ELF-1 (cell line): ENCODE measurements around the gene POU2AF2.
"Not testable (repeated sequence)": the region's sequence is repeated elsewhere in the genome, so short reads cannot be mapped to it uniquely, and the experiment has no call there.

Experiments used
- DNase-seq: peaks from one replicate; pipeline ENCODE4 v3.0.0-alpha.2; 2016; ENCODE audit warnings: low read depth, low spot score

POU2AF2 gene

DNA sequence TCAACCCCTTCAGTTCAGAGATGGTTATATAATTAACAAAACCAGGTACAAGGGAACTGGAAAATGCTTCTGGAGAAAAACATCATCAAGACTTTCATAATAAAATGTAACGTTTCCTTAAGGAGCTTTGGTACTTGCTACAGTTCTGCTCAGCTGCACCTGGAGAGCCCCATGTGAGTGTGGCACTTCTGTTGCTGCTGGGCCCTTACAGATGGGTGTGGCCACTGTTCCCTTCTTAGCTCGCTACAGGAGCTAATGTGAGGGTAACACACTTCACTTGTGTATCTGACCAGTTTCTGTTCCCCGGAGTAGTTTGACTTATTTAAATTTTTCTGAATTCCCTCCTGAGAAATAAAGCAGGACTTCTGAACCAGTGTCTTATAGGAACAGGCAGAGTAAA is 56.8 kb downstream of the POU2AF2 start:
- DNase-seq = no peak

GRCh38 chr11:111303461-111303860 is 57.9 kb downstream of the POU2AF2 start:
- DNase-seq = no peak

DNA sequence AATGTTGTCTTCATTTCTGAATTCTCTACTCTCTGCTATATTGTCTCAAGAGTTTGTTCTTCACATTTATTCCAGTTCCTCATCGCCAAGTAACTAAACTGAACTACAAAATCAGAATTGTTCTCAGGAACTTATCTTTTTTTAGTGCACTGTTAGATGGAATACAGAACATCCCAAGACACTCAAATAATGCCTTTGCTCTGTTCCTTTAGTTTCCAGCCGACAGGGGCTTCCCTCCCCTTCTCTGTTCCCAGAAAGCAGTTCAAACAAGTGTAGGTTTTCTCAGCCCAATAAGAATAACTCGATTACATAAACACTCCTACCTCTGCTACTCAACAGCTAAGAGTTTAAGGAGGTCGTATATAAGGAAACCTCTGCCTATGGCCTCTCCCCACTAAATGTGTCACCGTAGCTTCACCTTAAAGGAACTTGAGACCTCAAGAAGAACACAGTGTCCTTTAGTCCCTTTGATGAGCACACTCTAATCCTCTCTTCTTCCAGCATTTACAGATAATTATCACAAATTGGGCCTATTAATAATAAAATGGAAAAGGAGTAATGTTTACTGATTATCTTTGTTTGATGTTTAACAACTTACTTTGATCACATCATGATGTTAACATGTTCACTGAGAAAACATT is 59.8 kb downstream of the POU2AF2 start:
- DNase-seq = no peak

DNA sequence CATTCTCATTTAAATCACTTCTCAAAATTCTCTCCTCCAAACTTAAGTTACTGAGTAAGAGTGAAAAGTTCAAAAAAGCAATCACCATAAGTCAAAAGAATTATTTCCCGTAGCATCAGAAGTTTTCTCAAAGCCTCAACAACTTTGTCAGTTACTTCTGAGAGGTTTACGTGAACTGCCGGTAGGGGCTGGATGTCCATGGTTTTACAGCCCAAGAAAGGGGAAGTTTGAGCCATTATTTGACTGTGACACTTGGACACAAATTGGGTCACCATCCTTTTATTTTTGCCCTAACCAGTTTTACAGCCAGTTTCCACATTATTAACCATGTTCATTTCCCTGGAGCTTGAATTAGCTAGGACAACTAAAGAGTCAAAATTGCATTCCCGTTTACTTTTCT is 60.4 kb downstream of the POU2AF2 start:
- DNase-seq = no peak

GRCh38 chr11:111306321-111306720 is 60.8 kb downstream of the POU2AF2 start:
- DNase-seq = no peak

GRCh38 chr11:111307472-111308108 is 62.1 kb downstream of the POU2AF2 start:
- no peak for DNase-seq

DNA sequence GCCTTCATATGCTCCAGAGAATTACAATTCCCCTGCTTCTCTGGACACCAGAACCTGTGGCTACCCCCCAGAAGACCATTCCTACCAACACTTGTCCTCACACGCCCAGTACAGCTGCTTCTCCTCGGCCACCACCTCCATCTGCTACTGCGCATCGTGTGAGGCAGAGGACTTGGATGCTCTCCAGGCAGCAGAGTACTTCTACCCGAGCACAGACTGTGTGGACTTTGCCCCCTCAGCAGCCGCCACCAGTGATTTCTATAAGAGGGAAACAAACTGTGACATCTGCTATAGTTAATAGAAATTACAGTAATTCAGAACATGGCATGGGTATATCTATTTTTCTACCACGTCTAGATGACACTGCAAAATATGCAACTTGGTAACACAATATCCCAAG is 62.6 kb downstream of the POU2AF2 start:
- no peak for DNase-seq

DNA sequence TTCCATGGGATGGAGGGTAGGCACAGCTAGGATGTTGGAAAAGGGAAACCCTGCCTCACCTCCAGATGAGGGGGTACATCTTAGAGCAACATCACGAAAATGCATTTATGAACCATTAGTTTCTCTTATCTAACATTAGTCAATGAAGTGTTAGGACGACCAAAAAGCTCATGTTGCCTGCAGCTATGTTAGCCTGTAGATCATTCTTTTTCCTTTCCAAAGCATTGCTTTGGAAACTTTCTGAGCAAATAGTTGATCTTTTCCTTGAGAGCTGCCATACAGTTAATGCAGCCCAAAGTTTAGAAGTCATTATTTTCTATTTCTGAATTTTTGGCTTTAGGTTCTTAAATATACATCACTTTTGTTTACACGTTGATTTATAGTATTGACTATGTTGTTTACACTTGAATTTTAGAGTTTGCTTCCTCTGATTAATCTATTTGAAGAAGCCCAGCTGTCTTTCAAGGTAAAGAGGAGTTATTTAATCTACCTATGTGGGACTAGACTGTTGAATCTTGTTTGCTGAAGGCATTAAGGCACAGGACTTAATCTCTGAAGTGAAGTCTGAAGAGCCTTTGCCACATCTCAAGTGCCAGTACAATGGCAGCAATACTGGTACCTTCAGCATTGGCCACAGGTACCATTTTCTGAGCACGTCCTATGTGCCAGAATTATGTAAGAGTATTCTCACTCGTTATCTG is 63.8 kb downstream of the POU2AF2 start:
- no peak for DNase-seq

GRCh38 chr11:111310088-111310487 is 64.6 kb downstream of the POU2AF2 start:
- DNase-seq = no peak

DNA sequence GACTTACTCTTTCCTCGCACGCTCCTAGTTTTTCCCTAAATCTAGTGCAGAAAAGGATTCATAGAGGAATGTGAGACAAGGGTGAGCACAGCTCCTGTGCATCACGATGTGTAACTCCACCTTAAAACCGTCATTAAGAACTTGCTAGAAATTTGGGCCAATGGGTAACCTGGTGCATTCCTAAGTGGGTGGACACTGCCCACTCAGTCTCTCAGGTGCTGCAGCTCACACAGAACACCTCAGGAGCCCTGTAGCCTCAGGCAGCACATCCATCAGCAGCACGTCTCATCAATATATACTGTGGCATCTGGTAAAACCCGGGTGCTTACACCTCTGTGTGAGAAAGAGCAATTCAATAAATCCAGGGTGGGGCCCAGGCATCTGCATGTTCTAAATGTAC is 65.2 kb downstream of the POU2AF2 start:
- DNase-seq = no peak

- no peak for DNase-seq
Observed at GRCh38 chr11:111312076-111312475, 66.6 kb downstream of the POU2AF2 start.

DNA sequence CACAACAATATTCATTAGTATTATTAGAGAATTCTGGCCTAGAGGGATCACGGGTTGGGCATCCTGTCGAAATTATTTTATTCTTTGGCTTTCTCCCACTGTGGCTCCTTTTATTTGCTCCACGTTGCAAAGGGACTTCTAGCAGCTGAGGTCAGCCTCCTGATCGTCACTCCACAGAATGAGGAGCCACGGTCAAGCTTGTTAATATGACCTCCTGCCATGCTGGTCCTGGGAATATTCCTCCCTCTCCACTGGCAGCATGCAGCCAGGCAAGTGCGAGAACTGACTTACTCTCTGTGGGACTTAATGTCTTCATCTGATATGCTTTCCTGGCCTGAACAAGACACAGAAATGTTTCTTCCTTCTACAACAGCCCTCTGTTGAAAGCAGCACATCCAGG is 73.8 kb downstream of the POU2AF2 start:
- no peak for DNase-seq

DNA sequence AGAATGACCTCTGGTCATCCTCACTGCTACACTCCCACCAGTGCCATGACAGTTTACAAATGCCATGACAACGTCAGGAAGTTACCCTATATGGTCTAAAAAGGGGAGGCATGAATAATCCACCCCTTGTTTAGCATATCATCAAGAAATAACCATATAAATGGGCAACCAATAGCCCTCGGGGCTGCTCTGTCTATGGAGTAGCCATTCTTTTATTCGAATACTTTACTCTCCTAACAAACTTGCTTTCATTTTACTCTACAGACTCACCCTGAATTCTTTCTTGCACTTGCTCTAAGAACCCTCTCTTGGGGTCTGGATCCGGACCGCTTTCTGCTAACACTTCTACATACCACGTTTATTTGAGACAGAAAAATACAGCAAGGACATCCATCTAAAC is 74.7 kb downstream of the POU2AF2 start:
- not testable (repeated sequence) for DNase-seq

- DNase-seq = peak; percentile 58
Observed at GRCh38 chr11:111320728-111321568, 75.4 kb downstream of the POU2AF2 start.

- DNase-seq = no peak
Observed at GRCh38 chr11:111322534-111322933, 77.0 kb downstream of the POU2AF2 start.

GRCh38 chr11:111324277-111324720 is 78.8 kb downstream of the POU2AF2 start:
- DNase-seq = no peak

DNA sequence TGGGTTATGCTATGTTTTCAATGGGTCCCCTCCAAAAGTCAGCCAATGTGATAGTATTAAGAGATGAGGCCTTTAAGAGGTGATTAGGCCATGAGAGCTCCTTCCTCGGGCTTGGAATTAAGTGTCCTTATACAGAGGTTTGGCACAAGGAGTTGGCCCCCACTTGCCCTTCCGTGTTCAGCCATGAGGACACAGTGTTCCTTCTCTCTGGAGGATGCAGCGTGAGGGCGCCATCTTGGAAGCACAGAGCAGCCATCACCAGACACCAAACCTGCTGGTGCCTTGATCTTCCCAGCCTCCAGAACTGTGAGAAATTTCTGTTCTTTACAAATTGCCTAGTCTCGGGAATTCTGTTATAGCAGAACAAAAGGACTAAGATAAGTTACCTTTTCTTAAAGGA is 79.7 kb downstream of the POU2AF2 start:
- no peak for DNase-seq

- DNase-seq = no peak
Observed at GRCh38 chr11:111326824-111327223, 81.3 kb downstream of the POU2AF2 start.

GRCh38 chr11:111327908-111328624 is 82.5 kb downstream of the POU2AF2 start:
- DNase-seq = peak; percentile 23

DNA sequence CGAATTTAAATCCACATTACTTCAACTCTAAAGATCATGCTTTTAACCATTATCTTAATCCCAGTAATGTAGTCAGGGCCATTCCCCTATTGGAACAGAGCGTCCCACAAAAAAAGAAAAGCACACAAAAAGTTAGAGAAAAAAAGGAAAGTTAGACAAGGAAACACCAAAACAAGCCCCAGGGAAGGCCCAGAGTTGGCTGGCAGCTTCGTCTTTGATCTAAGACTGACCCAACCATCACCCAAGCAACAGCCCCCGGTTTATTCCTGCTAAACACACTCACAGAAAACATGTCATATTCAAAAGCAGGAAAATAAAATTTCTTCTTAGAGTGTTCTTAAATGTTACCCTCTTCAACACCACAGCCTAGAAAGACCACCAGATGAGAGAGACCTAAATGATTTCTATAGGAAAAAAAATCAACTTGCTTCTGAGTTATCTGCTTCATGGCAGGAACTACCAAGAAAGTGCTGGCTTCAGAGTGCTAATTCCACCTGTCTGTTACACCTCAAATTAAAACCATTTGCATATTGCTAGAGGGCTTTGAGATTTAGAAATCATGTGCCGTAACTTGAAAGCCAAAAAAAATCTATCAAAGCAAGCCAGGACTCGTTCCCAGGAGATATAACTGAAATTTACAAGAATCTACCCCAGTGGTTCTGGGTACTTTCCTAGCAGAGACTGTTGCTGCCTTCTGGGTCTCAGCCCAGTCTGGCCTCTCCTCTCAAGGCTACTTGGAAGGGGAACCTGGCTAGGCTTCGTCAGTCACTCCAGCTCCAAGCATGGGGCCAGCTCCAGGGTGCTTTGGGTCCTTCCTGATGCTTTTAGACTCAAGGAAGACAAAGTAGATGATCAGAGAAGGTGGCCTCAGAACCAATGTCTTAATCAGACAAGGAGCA is 84.0 kb downstream of the POU2AF2 start:
- DNase-seq = no peak
